HG02852 (cell line): ENCODE measurements around the gene PHYHIPL.

ENCODE experiments used
- ATAC-seq: cut with Tn5 transposase; IDR thresholded peaks from one replicate; pipeline ENCODE4 v1.9.1; 2021; ENCODE audit warnings: mild to moderate bottlenecking, moderate library complexity; ENCODE audit not compliant: unreplicated experiment

Gene PHYHIPL

GRCh38 chr10:59289853-59290252, 113.4 kb downstream of the PHYHIPL start:
- no peak for ATAC-seq

GRCh38 chr10:59290448-59290847, 114.0 kb downstream of the PHYHIPL start:
- no peak for ATAC-seq
